Measurements from ENCODE around the gene PKDCC.

PKDCC gene

GRCh38 chr2:42050010-42050702, 2.3 kb downstream of the PKDCC start:
- DNase-seq (ENCODE audit: low spot score): peak; percentile 37

GRCh38 chr2:42050703-42051542, 3.1 kb downstream of the PKDCC start:
- DNase-seq (ENCODE audit: low spot score): peak; percentile 55

GRCh38 chr2:42051543-42052235, 3.9 kb downstream of the PKDCC start:
- DNase-seq (ENCODE audit: low spot score): no peak

- no peak for DNase-seq (ENCODE audit: low spot score)
Observed at GRCh38 chr2:42052702-42053481, 5.1 kb downstream of the PKDCC start.

- no peak for DNase-seq (ENCODE audit: low spot score)
Observed at GRCh38 chr2:42053482-42053790, 5.6 kb downstream of the PKDCC start.

- no peak for DNase-seq (ENCODE audit: low spot score)
Observed at GRCh38 chr2:42053791-42054701, 6.2 kb downstream of the PKDCC start.

GRCh38 chr2:42054714-42055430, 7.1 kb downstream of the PKDCC start:
- no peak for DNase-seq (ENCODE audit: low spot score)

- no peak for DNase-seq (ENCODE audit: low spot score)
Observed at GRCh38 chr2:42055573-42056514, 8.0 kb downstream of the PKDCC start.

- no peak for DNase-seq (ENCODE audit: low spot score)
Observed at GRCh38 chr2:42057159-42057901, 9.5 kb downstream of the PKDCC start.

GRCh38 chr2:42057902-42058450, 10.2 kb downstream of the PKDCC start:
- no peak for DNase-seq (ENCODE audit: low spot score)

GRCh38 chr2:42059261-42059898, 11.6 kb downstream of the PKDCC start:
- DNase-seq (ENCODE audit: low spot score): no peak

- no peak for DNase-seq (ENCODE audit: low spot score)
Observed at GRCh38 chr2:42060028-42060427, 12.2 kb downstream of the PKDCC start.

GRCh38 chr2:42060718-42061619, 13.1 kb downstream of the PKDCC start:
- peak; percentile 44 for DNase-seq (ENCODE audit: low spot score)

- DNase-seq (ENCODE audit: low spot score): no peak
Observed at GRCh38 chr2:42061839-42062238, 14.0 kb downstream of the PKDCC start.

GRCh38 chr2:42063431-42064171, 15.8 kb downstream of the PKDCC start:
- peak; percentile 77 for DNase-seq (ENCODE audit: low spot score)

GRCh38 chr2:42064417-42064942, 16.7 kb downstream of the PKDCC start:
- DNase-seq (ENCODE audit: low spot score): peak; percentile 52

Measured in AG20443 (cell line).